Endothelial cell of hepatic sinusoid (primary cell): ENCODE measurements around the gene SCN1A.
"Not testable (repeated sequence)": the region's sequence is repeated elsewhere in the genome, so short reads cannot be mapped to it uniquely, and the experiment has no call there.

Experiments
- in situ Hi-C: cut with HindIII; loops from 2 replicates; pipeline ENCODE4 v1.10.0; 2017; ENCODE audit warnings: low sequenced_read_pairs

SCN1A gene

GRCh38 chr2:166135849-166136258 lies 8.0 kb upstream of the SCN1A start:
- in situ Hi-C loops, result no loop called here

- in situ Hi-C loops, result no loop called here
Measured at GRCh38 chr2:166135152-166135848, 7.5 kb upstream of the SCN1A start.

GRCh38 chr2:166134252-166135151 lies 6.7 kb upstream of the SCN1A start:
- in situ Hi-C loops, result no loop called here

- in situ Hi-C loops, result no loop called here
Measured at GRCh38 chr2:166133653-166134052, 5.8 kb upstream of the SCN1A start.

GRCh38 chr2:166128156-166128505 lies 311 bp upstream of the SCN1A start:
- in situ Hi-C loops, result no loop called here

GRCh38 chr2:166126007-166126639 lies 1.7 kb downstream of the SCN1A start:
- in situ Hi-C loops, result no loop called here

- in situ Hi-C loops, result no loop called here
Measured at GRCh38 chr2:166125557-166125956, 2.3 kb downstream of the SCN1A start.

GRCh38 chr2:166118180-166118579 lies 9.6 kb downstream of the SCN1A start:
- in situ Hi-C loops, result no loop called here

- in situ Hi-C loops, result no loop called here
Measured at GRCh38 chr2:166117491-166117890, 10.3 kb downstream of the SCN1A start.

GRCh38 chr2:166115589-166115988 lies 12.2 kb downstream of the SCN1A start:
- in situ Hi-C loops, result no loop called here

GRCh38 chr2:166112193-166112605 lies 15.6 kb downstream of the SCN1A start:
- in situ Hi-C loops, result no loop called here

- in situ Hi-C loops, result no loop called here
Measured at GRCh38 chr2:166106431-166107015, 21.3 kb downstream of the SCN1A start.

GRCh38 chr2:166104773-166105172 lies 23.0 kb downstream of the SCN1A start:
- in situ Hi-C loops, result no loop called here

GRCh38 chr2:166104084-166104483 lies 23.7 kb downstream of the SCN1A start:
- in situ Hi-C loops, result no loop called here

GRCh38 chr2:166103277-166103676 lies 24.5 kb downstream of the SCN1A start:
- in situ Hi-C loops, result not testable (repeated sequence)

GRCh38 chr2:166094325-166094724 lies 33.5 kb downstream of the SCN1A start:
- in situ Hi-C loops, result no loop called here

- in situ Hi-C loops, result no loop called here
Measured at GRCh38 chr2:166092889-166093288, 34.9 kb downstream of the SCN1A start.

- in situ Hi-C loops, result no loop called here
Measured at GRCh38 chr2:166091439-166091838, 36.4 kb downstream of the SCN1A start.

GRCh38 chr2:166090908-166091307 lies 36.9 kb downstream of the SCN1A start:
- in situ Hi-C loops, result no loop called here

- in situ Hi-C loops, result no loop called here
Measured at GRCh38 chr2:166090346-166090745, 37.5 kb downstream of the SCN1A start.

GRCh38 chr2:166088634-166089033 lies 39.2 kb downstream of the SCN1A start:
- in situ Hi-C loops, result no loop called here
